K562 (cell line): ENCODE data around the gene WASF3. TPM values are rescaled to one million over a fixed set of nuclear protein-coding genes. Genes with fewer than 3 reads are reported as not detected.

ENCODE experiments used
- ATAC-seq: fragments of 200-7000 bp; cut with Tn5 transposase; 3 replicates; pipeline ENCODE4 v1.9.1; 2020; ENCODE audit warnings: moderate library complexity
- BruUV-seq: library from RNA; stranded (reverse); fragments of 400-500 nt; replicated peaks from 2 replicates; lab custom pipeline; 2021; lab: Mats Ljungman, UMichigan
- CTCF ChIA-PET: fragments of 300-600 bp; formaldehyde crosslinking; extraction: SDS; loops from one replicate; lab custom pipeline; 2021; ENCODE audit warnings: low intra/inter-chr PET ratio; lab: Yijun Ruan, JAX
- POLR2A ChIA-PET: fragments of 300-600, 350-650 bp; sonication (Branson Sonifier 250); formaldehyde crosslinking; extraction: SDS; loops from one replicate; lab custom pipeline; 2021; ENCODE audit warnings: antibody characterized with exemption, inconsistent platforms; lab: Yijun Ruan, JAX
- DNase-seq, 4 experiments: peaks; one replicate each; pipeline versions ENCODE4 v3.0.0 to v3.0.0-alpha.2; 2011 to 2018; ENCODE audit warnings: low spot score in 3 of 4, mixed read lengths in 3 of 4; ENCODE audit errors: extremely low read depth in 1 of 4
- FAIRE-seq: peaks from 2 replicates; lab custom pipeline; 2011; peaks lifted over from hg19 to GRCh38; lab: Jason Lieb, UNC
- H2AFZ ChIP-seq: 2 replicates; pipeline ENCODE4 v1.6.0; 2011; ENCODE audit warnings: low read depth, low read length, control low read depth, inconsistent platforms
- H3K27ac ChIP-seq: fragments of 200-600 bp; 3 replicates; pipeline ENCODE4 v1.8.0; 2011; ENCODE audit warnings: low read depth, mild to moderate bottlenecking, control low read depth, inconsistent platforms, low read length, moderate library complexity, mixed read lengths; ENCODE audit errors: extremely low read depth
- H3K27me3 ChIP-seq, 2 experiments: fragments of 300-600 bp in 1 of 2; 2 replicates in 1 of 2; 3 replicates in 1 of 2; pipeline versions ENCODE4 v1.6.0 to v1.8.0; 2011; ENCODE audit warnings: inconsistent platforms in 2 of 2, low read length in 2 of 2, mild to moderate bottlenecking in 1 of 2, mixed read lengths in 1 of 2, moderate library complexity in 1 of 2; ENCODE audit not compliant: control insufficient read depth in 2 of 2, insufficient read depth in 2 of 2
- H3K36me3 ChIP-seq: fragments of 300-600 bp; 3 replicates; pipeline ENCODE4 v1.8.0; 2011; ENCODE audit warnings: mild to moderate bottlenecking, low read length, inconsistent platforms; ENCODE audit not compliant: control insufficient read depth, insufficient read depth
- H3K4me1 ChIP-seq, 2 experiments: fragments of 200-600 bp in 1 of 2; replicated peaks in 1 of 2; 2 replicates in 1 of 2; 3 replicates in 1 of 2; pipeline versions ENCODE4 v1.5.1 to v1.8.0; 2011; ENCODE audit warnings: inconsistent platforms in 2 of 2, low read length in 2 of 2, mild to moderate bottlenecking in 1 of 2, mixed read lengths in 1 of 2, moderate library complexity in 1 of 2; ENCODE audit not compliant: control insufficient read depth in 2 of 2, insufficient read depth in 2 of 2
- H3K4me2 ChIP-seq: 2 replicates; pipeline ENCODE4 v1.6.1; 2011; ENCODE audit warnings: low read length, control low read depth, inconsistent platforms, mixed read lengths; ENCODE audit not compliant: insufficient read depth
- H3K4me3 ChIP-seq: fragments of 200-600 bp; sonication (generic), shearing (Covaris generic); 2 replicates; pipeline ENCODE4 v1.5.1; 2016; ENCODE audit warnings: control low read depth, inconsistent platforms
- H3K79me2 ChIP-seq: fragments of 200-600 bp; 3 replicates; pipeline ENCODE4 v1.8.0; 2011; ENCODE audit warnings: low read length, inconsistent platforms; ENCODE audit not compliant: control insufficient read depth, insufficient read depth
- H3K9ac ChIP-seq, 2 experiments: 2 replicates each; pipeline versions ENCODE4 v1.6.0 to v1.6.1; 2011; ENCODE audit warnings: low read depth in 2 of 2, low read length in 2 of 2, control low read depth in 1 of 2, inconsistent platforms in 1 of 2, mild to moderate bottlenecking in 1 of 2, mixed read lengths in 1 of 2; ENCODE audit not compliant: insufficient read depth in 1 of 2
- H3K9me1 ChIP-seq: one replicate; pipeline ENCODE4 v1.6.0; 2011; ENCODE audit warnings: inconsistent platforms, mild to moderate bottlenecking, low read length, moderate library complexity; ENCODE audit not compliant: control insufficient read depth, insufficient read depth
- H3K9me3 ChIP-seq: replicated peaks from 2 replicates; pipeline ENCODE4 v1.5.1; 2011; ENCODE audit warnings: low read depth, low read length, inconsistent platforms; ENCODE audit not compliant: control insufficient read depth, insufficient read depth
- H4K20me1 ChIP-seq: replicated peaks from 2 replicates; pipeline ENCODE4 v1.6.1; 2011; ENCODE audit warnings: low read length, inconsistent platforms, mixed read lengths; ENCODE audit not compliant: control insufficient read depth, insufficient read depth
- BMI1 ChIP-seq: fragments of 150-350 bp; IDR thresholded peaks from 2 replicates; pipeline ENCODE4 v1.6.1; 2014; ENCODE audit warnings: low read length
- CBX3 ChIP-seq, 2 experiments: IDR thresholded peaks; 1 replicate in 1 of 2; 2 replicates in 1 of 2; pipeline ENCODE4 v1.6.1; 2012; ENCODE audit warnings: inconsistent platforms in 2 of 2, low read length in 2 of 2, borderline replicate concordance in 1 of 2, control low read depth in 1 of 2
- LCOR ChIP-seq: sonication (generic); formaldehyde crosslinking; IDR thresholded peaks from 2 replicates; pipeline ENCODE4 v1.8.0; 2022; ENCODE audit warnings: mild to moderate bottlenecking, missing genetic modification reagents
- MAX ChIP-seq: sonication (generic); formaldehyde crosslinking; IDR thresholded peaks from 2 replicates; pipeline ENCODE4 v1.9.0; 2022; ENCODE audit warnings: mild to moderate bottlenecking, missing genetic modification reagents
- MECOM ChIP-seq: fragments of 250-450 bp; sonication (Bioruptor Pico); IDR thresholded peaks from 2 replicates; pipeline ENCODE4 v1.8.0; 2022; ENCODE audit warnings: inconsistent platforms
- PYGO2 ChIP-seq: fragments of 450-650 bp; IDR thresholded peaks from 2 replicates; pipeline ENCODE4 v1.6.1; 2016; ENCODE audit warnings: mild to moderate bottlenecking, missing genetic modification characterization, moderate library complexity, missing compliant biosample characterization
- RBM17 ChIP-seq: fragments of 200-400 bp; formaldehyde crosslinking; IDR thresholded peaks from 2 replicates; pipeline ENCODE4 v1.6.1; 2017; ENCODE audit warnings: low read depth, mild to moderate bottlenecking, low read length, borderline replicate concordance
- RUNX1 ChIP-seq: sonication (generic); IDR thresholded peaks from 2 replicates; pipeline ENCODE4 v1.6.1; 2016; ENCODE audit warnings: antibody characterized with exemption, low read depth
- SRSF7 ChIP-seq: fragments of 200-400 bp; formaldehyde crosslinking; optimal IDR thresholded peaks from 2 replicates; pipeline ENCODE3; 2017; ENCODE audit warnings: mild to moderate bottlenecking, low read depth, low read length
- ZC3H11A ChIP-seq: IDR thresholded peaks from 2 replicates; pipeline ENCODE4 v1.6.1; 2012; ENCODE audit warnings: low read depth, low read length, improper control_type of control experiment
- ZNF134 ChIP-seq: fragments of 250-450 bp; sonication (Bioruptor Pico); conservative IDR thresholded peaks from 2 replicates; pipeline ENCODE4 v1.4.0; 2020
- ZNF57 ChIP-seq: fragments of 450-650 bp; formaldehyde crosslinking; IDR thresholded peaks from 2 replicates; pipeline ENCODE4 v1.4.0; 2020; ENCODE audit warnings: mild to moderate bottlenecking, moderate library complexity
- WGBS: fragments of 100-300 bp; shearing (Covaris generic); methylation state at CpG from one replicate; pipeline ENCODE4 v1.1.6; 2016; ENCODE audit warnings: low coverage, mixed read lengths; ENCODE audit not compliant: insufficient coverage; ENCODE audit errors: missing lambda C conversion rate; 5-methylcytosine and 5-hydroxymethylcytosine counted together
- in situ Hi-C: fragments of 300-500 bp; cut with MboI; formaldehyde crosslinking; loops from 4 replicates; pipeline ENCODE4 v1.15.0; 2018; ENCODE audit warnings: inconsistent platforms, mixed read lengths
- intact Hi-C: fragments of 100-400 bp; cut with micrococcal nuclease; formaldehyde crosslinking; loops from 2 replicates; pipeline ENCODE4 v1.14.2; 2022
- polyA plus RNA-seq, 8 experiments: library from polyadenylated mRNA; depleted of rRNA in 4 of 8; stranded (reverse) in 5 of 8; unstranded in 3 of 8; fragments of >200 nt; fragmentation: Nextera tagmentation in 2 of 8; fragmentation: Illumina TruSeq in 1 of 8; extraction: Ambion mirVana in 2 of 8; extraction: Trizol in 1 of 8; gene quantifications; 2 replicates each; pipeline versions ENCODE4 v1.2.1 to v1.2.3, GENCODE V29; 2011 to 2014; ENCODE audit warnings: inconsistent platforms in 1 of 8, missing spikeins in 1 of 8
- total RNA-seq, 7 experiments: library from RNA; depleted of rRNA in 6 of 7; stranded (reverse); fragments of >200 nt in 6 of 7; fragmentation: Illumina TruSeq in 2 of 7; extraction: Trizol in 2 of 7; gene quantifications; 2 replicates each; pipeline versions ENCODE4 v1.2.1 to v1.2.3, GENCODE V29; 2011 to 2021; ENCODE audit warnings: low replicate concordance in 1 of 7

The WASF3 gene
- total and polyA plus RNA-seq, 9 of the 15 experiments (the other 6 are each of a cell fraction or from before 2014, with no cell fraction given) = 0.04 to 0.43 (median 0.11) TPM

GRCh38 chr13:26678330-26678729 lies 120.8 kb downstream of the WASF3 start:
- no peak overlapping the region for H2AFZ ChIP-seq
- no peak for ATAC-seq
- no peaks in the 10 kb centered on the region for H4K20me1 ChIP-seq
- no peaks in the 10 kb centered on the region for H3K9me1 ChIP-seq
- no peaks in the 10 kb centered on the region for H3K4me1 ChIP-seq
- no peaks in the 10 kb centered on the region for H3K36me3 ChIP-seq
- WGBS = 6% methylated on average over 5 of the region's 5 CpGs
- no peak for DNase-seq
- H3K9ac ChIP-seq = no peak overlapping the region
- TF ChIP-seq ZC3H11A = no peak
- TF ChIP-seq MAX (CRISPR knock-in tag) = no peak
- TF ChIP-seq SRSF7 = no peak
- no peak for TF ChIP-seq BMI1
- no peak for TF ChIP-seq MECOM (CRISPR knock-in tag)
- no peak for TF ChIP-seq CBX3 (IDR thresholded peaks at IDR 0.05; ENCODE audit: borderline replicate concordance in 1 of 2, low read length in 2 of 2)
- TF ChIP-seq ZNF57 (CRISPR knock-in tag) = no peak
- no peak for TF ChIP-seq RUNX1
- TF ChIP-seq LCOR (CRISPR knock-in tag) = no peak
- no peak for TF ChIP-seq PYGO2 (tag)
- no peak for TF ChIP-seq ZNF134 (CRISPR knock-in tag)
- TF ChIP-seq RBM17 = no peak
- TF ChIP-seq, all 486 proteins: peak for 0
- H3K79me2 ChIP-seq = no peaks in the 10 kb centered on the region
- POLR2A ChIA-PET = no interaction called here
- H3K4me2 ChIP-seq = no peak overlapping the region
- intact Hi-C loops = no loop called here
- CTCF ChIA-PET = no interaction called here
- H3K27me3 ChIP-seq = peaks cover 0 to 19% of the 10 kb centered on the region in 2 experiments; a peak in 2 of 5 replicates
- no peaks in the 10 kb centered on the region for H3K9me3 ChIP-seq
- H3K4me3 ChIP-seq = no peak overlapping the region
- BruUV-seq = no TSS peak
- no peak overlapping the region for H3K27ac ChIP-seq
- in situ Hi-C loops = no loop called here
- FAIRE-seq = no peak
